ENCODE results near the gene FGF12.

GRCh38 chr3:192219926-192220325, 507.4 kb downstream of the FGF12 start:
- TF ChIP-seq BHLHE40 (IDR thresholded peaks at IDR 0.05; ENCODE audit: low read depth, low read length) = no peak
- no peak for TF ChIP-seq POLR2A (IDR thresholded peaks at IDR 0.05; ENCODE audit: low read length)
- TF ChIP-seq CTCF (IDR thresholded peaks at IDR 0.05) = no peak
- TF ChIP-seq PHF8 (IDR thresholded peaks at IDR 0.05; ENCODE audit: borderline replicate concordance, low read depth) = no peak
- TF ChIP-seq MAFK (IDR thresholded peaks at IDR 0.05; ENCODE audit: partially characterized antibody) = no peak

Measured in A549 (cell line).